NCI-H526 (cell line): ENCODE data around the gene CYP1A2.
"Not testable (repeated sequence)": the region's sequence is repeated elsewhere in the genome, so short reads cannot be mapped to it uniquely, and the experiment has no call there.

Source experiments
- DNase-seq, 2 experiments: peaks; one replicate each; lab custom pipeline; 2025; lab: John Stamatoyannopoulos, UW

CYP1A2 gene

GRCh38 chr15:74748322-74748946 lies at the start of gene CYP1A2:
Gene CYP1A2 (plus strand): TSS chr15:74748845. CDS start chr15:74749739, 894 bp downstream.
- no peak for DNase-seq

GRCh38 chr15:74709011-74709410 lies 39.6 kb upstream of the CYP1A2 start:
- no peak for DNase-seq

- DNase-seq, result no peak
Measured at GRCh38 chr15:74709892-74710291, 38.8 kb upstream of the CYP1A2 start.

- no peak for DNase-seq
Measured at GRCh38 chr15:74710319-74711094, 38.1 kb upstream of the CYP1A2 start.

GRCh38 chr15:74712311-74712710 lies 36.3 kb upstream of the CYP1A2 start:
- no peak for DNase-seq

- no peak for DNase-seq
Measured at GRCh38 chr15:74716651-74717050, 32.0 kb upstream of the CYP1A2 start.

- no peak for DNase-seq
Measured at GRCh38 chr15:74722591-74722990, 26.1 kb upstream of the CYP1A2 start.

- no peak for DNase-seq
Measured at GRCh38 chr15:74723187-74723586, 25.5 kb upstream of the CYP1A2 start.

- DNase-seq, result peak; percentile 47 to 78
Measured at GRCh38 chr15:74723754-74724334, 24.8 kb upstream of the CYP1A2 start.

GRCh38 chr15:74724570-74725224 lies 23.9 kb upstream of the CYP1A2 start:
- no peak for DNase-seq

GRCh38 chr15:74725225-74725774 lies 23.3 kb upstream of the CYP1A2 start, which contains the start of gene CYP1A1:
Gene CYP1A1 (minus strand): TSS chr15:74725528. CDS start chr15:74723097, 2,431 bp downstream.
- peak in 1 of 2 experiments; percentile 60 for DNase-seq

- DNase-seq, result peak in 1 of 2 experiments; percentile 42
Measured at GRCh38 chr15:74725845-74726773, 22.5 kb upstream of the CYP1A2 start.

GRCh38 chr15:74726774-74727164 lies 21.9 kb upstream of the CYP1A2 start:
- no peak for DNase-seq

- no peak for DNase-seq
Measured at GRCh38 chr15:74727727-74728126, 20.9 kb upstream of the CYP1A2 start.

- not testable (repeated sequence) for DNase-seq
Measured at GRCh38 chr15:74728699-74729098, 19.9 kb upstream of the CYP1A2 start.

- DNase-seq, result not testable (repeated sequence)
Measured at GRCh38 chr15:74729372-74729771, 19.3 kb upstream of the CYP1A2 start.

- DNase-seq, result no peak
Measured at GRCh38 chr15:74730619-74731316, 17.9 kb upstream of the CYP1A2 start.

GRCh38 chr15:74732846-74733245 lies 15.8 kb upstream of the CYP1A2 start:
- DNase-seq, result no peak

- DNase-seq, result no peak
Measured at GRCh38 chr15:74733269-74733668, 15.4 kb upstream of the CYP1A2 start.

- DNase-seq, result no peak
Measured at GRCh38 chr15:74735305-74735704, 13.3 kb upstream of the CYP1A2 start.
